M059J (cell line): ENCODE measurements around the gene SZT2. TPM values are rescaled to one million over a fixed set of nuclear protein-coding genes. Genes with fewer than 3 reads are reported as not detected.
A peak's percentile ranks its signal among the peaks of the same experiment; 100 is the strongest.
"Not testable (repeated sequence)": the region's sequence is repeated elsewhere in the genome, so short reads cannot be mapped to it uniquely, and the experiment has no call there.

Experiments used
- DNase-seq: peaks from one replicate; pipeline ENCODE4 v3.0.0-alpha.2; 2012; ENCODE audit warnings: low read depth
- total RNA-seq: library from RNA; depleted of rRNA; stranded (reverse); fragments of >200 nt; shearing (Covaris generic); gene quantifications from 2 replicates; pipeline ENCODE4 v1.2.3, GENCODE V29; 2014

The SZT2 gene
- total RNA-seq, 1 experiment from 2014 or later = 15.2 TPM

GRCh38 chr1:43387976-43388599 lies 1.6 kb upstream of the SZT2 start:
- DNase-seq = no peak

GRCh38 chr1:43388613-43389012 lies 1.1 kb upstream of the SZT2 start:
- no peak for DNase-seq

DNA sequence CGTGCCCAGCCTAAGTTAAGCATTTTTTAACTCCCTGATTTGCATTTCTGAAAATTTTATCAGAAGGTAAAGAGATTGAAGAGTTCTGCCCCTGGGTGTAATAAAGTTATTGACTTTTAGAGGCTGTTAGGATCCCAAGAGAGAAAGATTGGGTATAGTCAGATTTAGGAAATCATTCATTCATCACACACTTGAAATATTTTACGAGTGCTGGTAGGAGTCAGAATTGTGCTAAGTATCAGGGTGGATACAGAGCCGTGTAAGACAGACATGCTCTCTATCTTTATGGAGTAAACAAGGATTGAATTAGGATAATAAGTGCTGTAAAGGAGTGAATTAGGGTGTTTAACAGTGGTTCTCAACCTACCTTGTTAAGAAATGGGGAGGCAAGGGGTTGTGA lies 3.0 kb downstream of the SZT2 start:
- no peak for DNase-seq

- DNase-seq = no peak
Measured at GRCh38 chr1:43395523-43395922, 5.8 kb downstream of the SZT2 start.

GRCh38 chr1:43396059-43396458 lies 6.4 kb downstream of the SZT2 start:
- DNase-seq = no peak

DNA sequence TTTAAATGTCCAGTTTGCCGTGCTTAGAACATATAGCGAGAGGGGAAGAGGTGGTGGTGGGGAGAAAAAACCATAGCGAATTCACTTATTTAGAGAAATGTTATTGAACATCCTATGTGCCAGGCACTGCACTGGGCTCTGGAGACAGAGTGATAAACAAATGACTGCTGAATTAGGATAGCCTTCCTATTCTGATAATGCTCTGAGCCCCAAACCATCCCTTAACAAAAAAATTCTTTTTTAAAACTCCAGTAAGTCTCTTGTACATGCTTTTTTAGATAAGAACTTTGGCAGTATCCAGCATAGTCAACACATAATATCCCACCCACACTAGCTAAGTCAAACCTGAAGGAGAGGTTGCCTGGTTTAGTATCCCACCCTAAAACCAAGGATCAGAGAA lies 8.5 kb downstream of the SZT2 start:
- DNase-seq = no peak

- DNase-seq = not testable (repeated sequence)
Measured at GRCh38 chr1:43400441-43400840, 10.7 kb downstream of the SZT2 start.

DNA sequence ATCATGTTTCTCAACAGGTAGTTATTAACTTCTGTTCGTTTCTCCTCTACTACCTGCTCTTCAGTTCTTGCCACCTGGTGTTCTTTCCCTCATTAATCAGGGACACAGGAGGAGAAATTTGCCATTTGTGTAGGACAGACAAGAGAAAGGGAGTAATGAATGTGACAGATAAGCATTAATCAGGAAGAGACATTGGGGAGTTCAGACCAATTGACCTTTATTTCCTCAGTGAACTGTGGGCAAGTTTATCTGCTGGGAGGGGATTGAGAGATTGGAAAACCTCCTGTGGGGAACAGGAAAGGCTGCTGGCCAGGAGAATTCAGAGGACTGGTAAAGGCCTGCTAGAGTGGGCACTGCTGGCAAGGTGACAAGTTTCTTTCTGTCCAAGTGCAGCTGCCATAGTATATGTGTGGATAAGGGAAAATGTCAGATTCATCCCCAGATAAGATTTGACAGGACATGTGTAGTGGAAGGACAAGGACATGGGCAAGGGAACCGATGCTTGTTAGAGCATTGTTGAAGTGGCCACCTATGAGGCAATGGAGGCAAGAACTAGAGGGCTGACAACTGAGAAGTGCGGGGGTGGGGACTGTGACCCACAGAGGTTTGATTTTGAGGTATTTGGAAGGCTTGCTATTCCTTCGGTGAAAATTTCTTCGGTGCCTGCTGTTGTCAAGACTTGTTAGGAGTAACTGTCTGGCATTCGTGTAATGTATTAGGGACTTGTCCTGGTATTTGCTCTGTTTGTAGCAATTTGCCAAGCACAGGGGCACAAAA lies 12.6 kb downstream of the SZT2 start:
- no peak for DNase-seq

- no peak for DNase-seq
Measured at GRCh38 chr1:43404353-43404752, 14.7 kb downstream of the SZT2 start.

DNA sequence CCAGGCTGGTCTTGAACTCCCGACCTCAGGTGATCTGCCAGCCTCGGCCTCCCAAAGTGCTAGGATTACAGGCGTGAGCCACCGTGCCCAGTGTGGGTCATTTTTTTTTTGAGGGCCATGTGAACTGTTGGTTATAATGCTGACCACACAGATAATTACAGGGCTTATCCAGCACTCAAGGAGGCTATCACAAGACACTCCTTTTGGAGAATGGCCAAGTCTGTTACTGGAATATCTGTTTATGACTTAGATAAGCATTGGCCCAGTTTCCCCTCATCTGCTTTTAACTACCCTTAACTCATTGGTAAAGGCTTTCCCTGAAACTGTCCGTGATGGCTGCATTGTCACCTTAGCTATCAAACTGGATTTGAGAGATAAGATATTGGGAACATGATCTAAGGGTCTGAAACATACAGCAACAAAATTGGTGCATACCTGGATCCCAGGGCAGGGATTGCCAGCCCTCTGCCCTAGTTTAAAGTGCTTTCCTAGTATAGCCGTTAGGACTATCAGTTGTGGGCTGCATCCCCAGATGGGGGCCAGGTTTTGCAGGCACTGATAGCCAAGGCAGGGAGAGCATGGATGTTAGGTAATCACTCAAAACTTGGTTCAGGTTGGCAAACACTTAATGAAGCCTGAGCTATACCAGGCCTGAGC lies 15.6 kb downstream of the SZT2 start:
- DNase-seq = peak; percentile 29

- no peak for DNase-seq
Measured at GRCh38 chr1:43405876-43406234, 16.2 kb downstream of the SZT2 start.

DNA sequence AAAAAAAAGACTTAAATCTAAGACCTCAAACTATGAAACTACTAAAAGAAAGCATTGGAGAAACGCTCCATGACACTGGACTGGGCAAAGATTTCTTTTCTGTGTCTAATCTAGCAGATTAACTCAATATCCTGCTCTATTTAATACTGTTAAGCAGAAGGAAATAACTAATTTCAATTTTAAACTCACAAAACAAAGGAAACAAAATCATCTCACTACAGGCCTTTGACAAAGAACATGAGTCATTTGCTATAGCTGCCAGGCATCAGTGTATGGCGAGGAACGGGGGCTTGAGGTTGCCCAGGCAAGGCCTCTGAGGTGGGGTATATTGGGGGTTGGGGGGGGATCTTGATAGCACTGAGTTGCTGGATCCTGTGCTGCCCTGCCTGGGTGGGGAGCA lies 20.9 kb downstream of the SZT2 start:
- no peak for DNase-seq

DNA sequence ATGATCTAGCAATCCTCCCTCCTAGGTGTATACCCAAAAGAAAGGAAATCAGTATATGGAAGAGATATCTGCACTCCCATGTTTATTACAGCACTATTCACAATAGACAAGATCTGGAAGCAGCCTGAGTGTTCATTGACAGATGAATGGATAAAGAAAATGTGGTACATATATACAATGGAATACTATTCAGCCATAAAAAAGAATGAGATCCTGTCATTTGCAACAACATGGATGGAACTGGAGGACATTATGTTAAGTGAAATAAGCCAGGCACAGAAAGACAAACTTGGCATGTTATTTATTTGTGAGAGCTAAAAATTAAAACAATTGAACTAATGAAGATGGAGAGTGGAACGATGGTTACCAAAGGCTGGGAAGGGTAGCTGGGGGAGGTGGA lies 23.7 kb downstream of the SZT2 start:
- not testable (repeated sequence) for DNase-seq

- peak; percentile 57 for DNase-seq
Measured at GRCh38 chr1:43414634-43415223, 25.0 kb downstream of the SZT2 start.

- no peak for DNase-seq
Measured at GRCh38 chr1:43415901-43416300, 26.2 kb downstream of the SZT2 start.

- DNase-seq = no peak
Measured at GRCh38 chr1:43418858-43419257, 29.2 kb downstream of the SZT2 start.

- DNase-seq = no peak
Measured at GRCh38 chr1:43419627-43420425, 30.1 kb downstream of the SZT2 start.

DNA sequence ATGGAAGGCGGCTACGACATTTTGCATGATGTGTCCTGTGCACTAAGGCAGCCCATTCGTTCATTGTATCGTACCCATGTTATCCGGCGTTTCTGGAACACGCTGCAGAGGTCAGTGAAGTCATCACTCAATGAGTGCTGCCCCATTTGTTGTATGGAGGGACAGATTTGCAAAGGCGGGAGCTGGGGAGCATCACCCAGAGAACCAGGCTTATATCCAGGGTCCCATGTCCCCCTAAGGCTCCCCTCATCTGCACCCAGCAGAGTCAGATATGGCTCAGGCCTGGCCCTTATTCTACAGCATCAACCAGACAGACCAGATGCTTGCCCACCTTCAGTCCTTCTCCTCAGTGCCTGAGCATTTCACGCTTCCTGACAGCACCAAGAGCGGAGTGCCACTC lies 31.2 kb downstream of the SZT2 start:
- no peak for DNase-seq

DNA sequence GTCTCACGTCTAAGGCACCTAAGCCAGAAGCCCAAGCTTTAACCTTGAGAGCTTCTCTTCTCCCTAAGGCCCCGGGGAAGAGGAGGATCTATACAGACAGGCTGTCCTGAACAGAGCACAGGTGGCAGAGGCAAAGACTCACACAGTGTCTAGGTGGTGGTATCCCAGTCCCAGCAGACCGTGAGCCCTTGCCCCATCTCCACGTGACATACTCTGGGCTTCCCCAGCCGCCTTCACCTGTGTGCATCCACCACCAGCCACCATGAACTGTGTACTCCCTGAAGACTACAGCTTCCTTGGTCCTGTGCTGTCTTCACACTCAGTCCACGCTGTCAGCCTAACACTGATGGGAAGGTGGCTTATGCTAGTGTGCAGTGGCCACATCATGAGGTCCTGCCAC lies 31.7 kb downstream of the SZT2 start:
- DNase-seq = no peak

DNA sequence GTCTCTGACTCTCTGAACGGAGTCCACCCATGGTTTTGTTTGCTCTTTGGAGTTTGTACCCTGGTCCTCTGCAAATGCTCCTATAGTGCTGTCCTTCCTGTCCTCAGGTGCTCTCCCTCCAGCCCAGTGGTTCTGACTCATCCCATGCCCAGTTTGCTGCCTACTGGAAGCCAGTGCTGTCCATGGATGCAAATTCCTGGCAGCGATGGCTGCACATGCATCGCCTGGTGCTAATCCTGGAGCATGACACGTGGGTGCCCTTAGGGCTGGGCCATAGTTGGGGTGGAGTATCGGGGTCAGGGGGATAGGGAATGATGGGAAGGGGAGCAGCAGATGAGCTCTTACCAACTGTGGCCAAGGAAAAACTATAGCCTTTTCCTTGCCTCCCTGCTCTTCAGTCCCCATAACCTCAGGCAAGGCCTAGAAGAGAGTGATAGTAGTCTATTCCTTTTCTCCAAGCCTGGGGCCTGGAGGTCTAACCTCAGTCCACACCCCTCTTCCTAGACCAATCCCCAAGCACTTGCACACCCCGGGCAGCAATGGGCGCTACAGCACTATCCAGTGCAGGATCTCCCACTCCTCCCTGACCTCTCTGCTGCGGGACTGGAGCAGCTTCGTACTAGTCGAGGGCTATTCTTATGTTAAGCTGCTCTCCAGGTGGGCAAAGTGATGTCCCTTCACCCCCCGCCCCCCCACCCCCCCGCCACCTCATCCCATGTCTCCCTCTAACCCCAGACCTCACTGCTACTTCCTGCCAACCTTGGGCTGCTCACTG lies 32.5 kb downstream of the SZT2 start:
- DNase-seq = no peak

DNA sequence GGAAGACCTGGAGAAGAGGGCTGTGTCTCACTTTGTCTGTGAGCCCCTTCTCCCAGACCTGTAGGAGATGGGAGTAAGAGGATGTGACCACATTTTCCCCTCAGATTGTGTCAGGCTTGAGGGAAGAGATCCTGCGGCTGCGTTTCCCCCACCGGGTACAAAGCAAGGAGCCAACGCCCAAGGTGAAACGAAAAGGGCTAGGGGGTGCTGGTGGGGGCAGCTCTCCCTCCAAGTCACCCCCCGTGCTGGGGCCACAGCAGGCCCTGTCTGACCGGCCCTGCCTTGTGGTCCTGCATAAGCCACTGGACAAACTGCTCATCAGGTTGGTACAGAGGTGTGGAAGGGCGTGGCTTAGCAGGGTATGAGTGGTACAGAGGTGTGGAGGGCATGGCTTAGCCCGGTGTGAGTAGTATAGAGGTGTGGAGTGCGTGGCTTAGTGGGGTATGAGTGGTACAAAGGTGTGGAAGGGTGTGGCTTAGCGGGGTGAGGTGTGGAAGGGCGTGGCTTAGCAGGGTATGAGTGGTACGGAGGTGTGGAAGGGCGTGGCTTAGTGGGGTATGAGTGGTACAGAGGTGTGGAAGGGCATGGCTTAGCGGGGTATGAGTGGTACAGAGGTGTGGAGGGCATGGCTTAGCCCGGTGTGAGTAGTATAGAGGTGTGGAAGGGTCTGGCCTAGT lies 33.4 kb downstream of the SZT2 start:
- no peak for DNase-seq
